Activated CD8-positive, alpha-beta memory T cell treated with anti-CD3 and anti-CD28 coated beads for 24 hours (primary cell): ENCODE measurements around the gene ECI2.
"Not testable (repeated sequence)": the region's sequence is repeated elsewhere in the genome, so short reads cannot be mapped to it uniquely, and the experiment has no call there.

ENCODE experiments used
- DNase-seq: peaks from one replicate; pipeline ENCODE4 v3.0.0-alpha.2; 2020

The ECI2 gene

GRCh38 chr6:4100655-4101054 is 34.7 kb downstream of the ECI2 start:
- DNase-seq: no peak

GRCh38 chr6:4093288-4093687 is 42.1 kb downstream of the ECI2 start:
- no peak for DNase-seq

GRCh38 chr6:4091941-4092340 is 43.4 kb downstream of the ECI2 start:
- no peak for DNase-seq

GRCh38 chr6:4090043-4090442 is 45.3 kb downstream of the ECI2 start:
- DNase-seq: not testable (repeated sequence)

- DNase-seq: no peak
These were observed 46.7 kb downstream of the ECI2 start for GRCh38 chr6:4088704-4089103.

GRCh38 chr6:4085332-4085700 is 50.1 kb downstream of the ECI2 start:
- DNase-seq: no peak

GRCh38 chr6:4084444-4085331 is 50.7 kb downstream of the ECI2 start:
- no peak for DNase-seq

GRCh38 chr6:4078691-4079471 is 56.5 kb downstream of the ECI2 start, which contains the start of gene FAM217A:
FAM217A (minus strand) TSS chr6:4079137; CDS start chr6:4077414, 1,723 bp downstream.
- DNase-seq: no peak

- DNase-seq: no peak
These were observed 60.7 kb downstream of the ECI2 start for GRCh38 chr6:4074478-4075235.

- no peak for DNase-seq
These were observed 64.0 kb downstream of the ECI2 start for GRCh38 chr6:4071330-4071729.

GRCh38 chr6:4069199-4069598 is 66.2 kb downstream of the ECI2 start:
- no peak for DNase-seq

- no peak for DNase-seq
These were observed 67.7 kb downstream of the ECI2 start for GRCh38 chr6:4067673-4068072.

GRCh38 chr6:4066029-4066755 is 69.2 kb downstream of the ECI2 start:
- DNase-seq: no peak
